RPMI7951 (cell line): ENCODE data around the gene PRKCA. TPM values are rescaled to one million over a fixed set of nuclear protein-coding genes. Genes with fewer than 3 reads are reported as not detected.

ENCODE experiments used
- total RNA-seq: library from RNA; depleted of rRNA; stranded (reverse); fragments of >200 nt; shearing (Covaris generic); gene quantifications from 2 replicates; pipeline ENCODE4 v1.2.3, GENCODE V29; 2014; rRNA removed

The PRKCA gene
- total RNA-seq, 1 experiment from 2014 or later = 11.9 TPM

Other genes with a start within 250 kb of the PRKCA start
- gene CEP112, start 110.5 kb upstream of the PRKCA start, total RNA-seq = 3.1 and 5.9 TPM in 2 replicates
- gene APOH, start 73.2 kb upstream of the PRKCA start, total RNA-seq = not detected in 2 replicates